CD14-positive monocyte (primary cell): ENCODE data around the gene CAMTA1. TPM values are rescaled to one million over a fixed set of nuclear protein-coding genes. Genes with fewer than 3 reads are reported as not detected.

Experiments
- DNase-seq, 3 donors: peaks; one replicate each; pipeline ENCODE4 v3.0.0-alpha.2; 2011 to 2022
- H2AFZ ChIP-seq: 2 replicates; pipeline ENCODE4 v1.6.0; 2012; ENCODE audit warnings: mild to moderate bottlenecking, low read depth, low read length, inconsistent platforms; ENCODE audit not compliant: insufficient read depth, poor library complexity, severe bottlenecking
- H3K27ac ChIP-seq, 2 donors: 1 replicate in 1 of 2; 2 replicates in 1 of 2; pipeline ENCODE4 v1.5.1; 2012 to 2013; ENCODE audit warnings: low read length in 2 of 2, control low read depth in 1 of 2, inconsistent platforms in 1 of 2, low read depth in 1 of 2, mild to moderate bottlenecking in 1 of 2
- H3K27me3 ChIP-seq, 2 donors: one replicate each; pipeline versions ENCODE4 v1.6.0 to v1.6.1; 2011 to 2013; ENCODE audit warnings: low read length in 2 of 2; ENCODE audit not compliant: control insufficient read depth in 2 of 2, insufficient read depth in 2 of 2
- H3K36me3 ChIP-seq, 2 donors: replicated peaks in 1 of 2; 1 replicate in 1 of 2; 2 replicates in 1 of 2; pipeline versions ENCODE4 v1.5.1 to v1.6.1; 2012 to 2013; ENCODE audit warnings: low read length in 2 of 2, control low read depth in 1 of 2, inconsistent platforms in 1 of 2, mild to moderate bottlenecking in 1 of 2; ENCODE audit not compliant: insufficient read depth in 2 of 2, control insufficient read depth in 1 of 2
- H3K4me1 ChIP-seq, 2 donors: 1 replicate in 1 of 2; 2 replicates in 1 of 2; pipeline versions ENCODE4 v1.5.1 to v1.6.1; 2012 to 2013; ENCODE audit warnings: low read length in 2 of 2, control low read depth in 1 of 2, inconsistent platforms in 1 of 2, mild to moderate bottlenecking in 1 of 2, moderate library complexity in 1 of 2; ENCODE audit not compliant: insufficient read depth in 2 of 2, control insufficient read depth in 1 of 2
- H3K4me2 ChIP-seq: replicated peaks from 2 replicates; pipeline ENCODE3; 2012; ENCODE audit warnings: low read length, moderate library complexity, mild to moderate bottlenecking; ENCODE audit not compliant: poor library complexity, severe bottlenecking; ENCODE audit errors: extremely low read depth
- H3K4me3 ChIP-seq, 3 experiments: fragments of 200-600 bp in 1 of 3; sonication (generic) in 1 of 3; replicated peaks in 1 of 3; 1 replicate in 2 of 3; 2 replicates in 1 of 3; pipeline ENCODE4 v1.5.1; 2011 to 2013; ENCODE audit warnings: low read length in 3 of 3, mild to moderate bottlenecking in 3 of 3, control low read depth in 2 of 3, low read depth in 2 of 3, inconsistent platforms in 1 of 3, moderate library complexity in 1 of 3
- H3K79me2 ChIP-seq: 2 replicates; pipeline ENCODE4 v1.6.0; 2012; ENCODE audit warnings: mild to moderate bottlenecking, control low read depth, inconsistent platforms, low read length, moderate library complexity; ENCODE audit not compliant: insufficient read depth
- H3K9ac ChIP-seq: 2 replicates; pipeline ENCODE4 v1.6.0; 2017; ENCODE audit warnings: low read length, mild to moderate bottlenecking; ENCODE audit not compliant: insufficient read depth, poor library complexity, severe bottlenecking
- H3K9me3 ChIP-seq, 2 donors: replicated peaks in 1 of 2; 1 replicate in 1 of 2; 2 replicates in 1 of 2; pipeline versions ENCODE4 v1.5.1 to v1.6.1; 2012 to 2013; ENCODE audit warnings: low read length in 2 of 2, control low read depth in 1 of 2; ENCODE audit not compliant: control insufficient read depth in 1 of 2, insufficient read depth in 1 of 2
- H4K20me1 ChIP-seq: 2 replicates; pipeline ENCODE4 v1.6.0; 2012; ENCODE audit warnings: mild to moderate bottlenecking, low read length, control low read depth, moderate library complexity; ENCODE audit not compliant: insufficient read depth
- H3K27ac Mint-ChIP-seq, 7 donors: one replicate each; pipeline ENCODE4 v1.8.0; 2020; ENCODE audit warnings: mild to moderate bottlenecking in 7 of 7, mixed read lengths in 7 of 7, moderate library complexity in 6 of 7, inconsistent platforms in 2 of 7
- H3K27me3 Mint-ChIP-seq, 3 donors: one replicate each; pipeline ENCODE4 v1.8.0; 2021 to 2022; ENCODE audit warnings: low read depth in 3 of 3, mild to moderate bottlenecking in 3 of 3, mixed read lengths in 3 of 3, moderate library complexity in 3 of 3, inconsistent platforms in 1 of 3
- H3K36me3 Mint-ChIP-seq, 2 donors: one replicate each; pipeline ENCODE4 v1.8.0; 2020; ENCODE audit warnings: mixed read lengths in 2 of 2, inconsistent platforms in 1 of 2, mild to moderate bottlenecking in 1 of 2
- H3K4me1 Mint-ChIP-seq: one replicate; pipeline ENCODE4 v1.8.0; 2020; ENCODE audit warnings: mild to moderate bottlenecking, mixed read lengths
- H3K4me3 Mint-ChIP-seq, 2 donors: one replicate each; pipeline ENCODE4 v1.8.0; 2020; ENCODE audit warnings: mild to moderate bottlenecking in 2 of 2, mixed read lengths in 2 of 2, moderate library complexity in 1 of 2
- H3K9me3 Mint-ChIP-seq, 7 donors: one replicate each; pipeline ENCODE4 v1.8.0; 2020 to 2022; ENCODE audit warnings: mixed read lengths in 7 of 7, mild to moderate bottlenecking in 6 of 7, moderate library complexity in 6 of 7, inconsistent platforms in 2 of 7
- WGBS: methylation state at CpG from one replicate; pipeline ENCODE4 v1.1.5; 2013; ENCODE audit warnings: missing lambda C conversion rate; ENCODE audit not compliant: insufficient coverage; 5-methylcytosine and 5-hydroxymethylcytosine counted together
- intact Hi-C, 2 donors: fragments of 100-400 bp; cut with micrococcal nuclease; formaldehyde crosslinking; loops; one replicate each; pipeline versions ENCODE4 v1.15.0 to v1.15.1; 2023
- polyA plus RNA-seq, 3 donors: library from polyadenylated mRNA; depleted of rRNA in 1 of 3; unstranded in 2 of 3; stranded (reverse) in 1 of 3; fragments of 300-500 nt in 2 of 3; fragments of >200 nt in 1 of 3; fragmentation: Illumina TruSeq in 2 of 3; gene quantifications; 1 replicate in 2 of 3; 2 replicates in 1 of 3; pipeline ENCODE4 v1.2.3, GENCODE V29; 2012 to 2021
- TF ChIP-seq, protein P1 (sequence below): fragments of 200-600 bp; IDR thresholded peaks from one replicate; pipeline ENCODE4 v1.8.0; 2022; ENCODE audit warnings: antibody characterized with exemption, mild to moderate bottlenecking

Gene CAMTA1
- polyA plus RNA-seq, 3 donors, result 52.0 to 89.6 (median 78.3) TPM

DNA sequence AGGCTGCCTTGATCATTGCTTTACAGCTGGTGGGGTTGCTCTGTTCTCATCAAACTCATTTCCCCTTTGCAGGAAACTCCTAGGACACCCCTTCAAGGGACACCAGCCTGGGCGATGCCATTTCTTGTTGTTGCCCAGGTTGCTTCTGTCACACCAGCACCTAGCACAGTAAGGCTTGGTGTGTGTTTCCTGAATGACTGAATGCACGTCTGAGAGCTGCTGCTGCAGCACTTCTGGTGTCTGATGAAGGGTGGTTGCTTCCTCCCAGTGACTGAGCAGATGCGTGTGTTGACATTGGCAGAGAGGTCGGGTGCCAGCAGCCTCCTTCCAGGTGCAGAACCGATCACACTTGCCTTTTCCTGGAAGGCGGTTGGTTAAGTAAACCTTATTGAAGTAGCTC lies 477.4 kb downstream of the CAMTA1 start:
- Mint-ChIP-seq H3K4me3 (no peak overlapping the region), H3K4me1 (no peaks in the 10 kb centered on the region), H3K36me3 (no peaks in the 10 kb centered on the region), H3K27me3 (peaks cover 3 to 5% (median 4%) of the 10 kb centered on the region in 3 donors), H3K9me3 (peaks cover 0 to 2% (median 0%) of the 10 kb centered on the region in 7 donors), H3K27ac (no peak overlapping the region)
- TF ChIP-seq, protein P1, sequence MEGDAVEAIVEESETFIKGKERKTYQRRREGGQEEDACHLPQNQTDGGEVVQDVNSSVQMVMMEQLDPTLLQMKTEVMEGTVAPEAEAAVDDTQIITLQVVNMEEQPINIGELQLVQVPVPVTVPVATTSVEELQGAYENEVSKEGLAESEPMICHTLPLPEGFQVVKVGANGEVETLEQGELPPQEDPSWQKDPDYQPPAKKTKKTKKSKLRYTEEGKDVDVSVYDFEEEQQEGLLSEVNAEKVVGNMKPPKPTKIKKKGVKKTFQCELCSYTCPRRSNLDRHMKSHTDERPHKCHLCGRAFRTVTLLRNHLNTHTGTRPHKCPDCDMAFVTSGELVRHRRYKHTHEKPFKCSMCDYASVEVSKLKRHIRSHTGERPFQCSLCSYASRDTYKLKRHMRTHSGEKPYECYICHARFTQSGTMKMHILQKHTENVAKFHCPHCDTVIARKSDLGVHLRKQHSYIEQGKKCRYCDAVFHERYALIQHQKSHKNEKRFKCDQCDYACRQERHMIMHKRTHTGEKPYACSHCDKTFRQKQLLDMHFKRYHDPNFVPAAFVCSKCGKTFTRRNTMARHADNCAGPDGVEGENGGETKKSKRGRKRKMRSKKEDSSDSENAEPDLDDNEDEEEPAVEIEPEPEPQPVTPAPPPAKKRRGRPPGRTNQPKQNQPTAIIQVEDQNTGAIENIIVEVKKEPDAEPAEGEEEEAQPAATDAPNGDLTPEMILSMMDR, result no peak
- Histone ChIP-seq H3K9ac (no peak overlapping the region), H3K27me3 (no peaks in the 10 kb centered on the region), H3K79me2 (no peaks in the 10 kb centered on the region), H3K27ac (no peak overlapping the region), H3K36me3 (no peaks in the 10 kb centered on the region), H3K4me3 (no peak overlapping the region), H3K9me3 (peaks cover 0 to 2% of the 10 kb centered on the region in 2 donors), H4K20me1 (no peaks in the 10 kb centered on the region), H2AFZ (no peak overlapping the region), H3K4me2 (no peak overlapping the region), H3K4me1 (no peaks in the 10 kb centered on the region)
- DNase-seq, result no peak
- intact Hi-C loops, result no loop called here
- WGBS, result no CpG with 5 or more reads among the region's 6 CpGs

DNA sequence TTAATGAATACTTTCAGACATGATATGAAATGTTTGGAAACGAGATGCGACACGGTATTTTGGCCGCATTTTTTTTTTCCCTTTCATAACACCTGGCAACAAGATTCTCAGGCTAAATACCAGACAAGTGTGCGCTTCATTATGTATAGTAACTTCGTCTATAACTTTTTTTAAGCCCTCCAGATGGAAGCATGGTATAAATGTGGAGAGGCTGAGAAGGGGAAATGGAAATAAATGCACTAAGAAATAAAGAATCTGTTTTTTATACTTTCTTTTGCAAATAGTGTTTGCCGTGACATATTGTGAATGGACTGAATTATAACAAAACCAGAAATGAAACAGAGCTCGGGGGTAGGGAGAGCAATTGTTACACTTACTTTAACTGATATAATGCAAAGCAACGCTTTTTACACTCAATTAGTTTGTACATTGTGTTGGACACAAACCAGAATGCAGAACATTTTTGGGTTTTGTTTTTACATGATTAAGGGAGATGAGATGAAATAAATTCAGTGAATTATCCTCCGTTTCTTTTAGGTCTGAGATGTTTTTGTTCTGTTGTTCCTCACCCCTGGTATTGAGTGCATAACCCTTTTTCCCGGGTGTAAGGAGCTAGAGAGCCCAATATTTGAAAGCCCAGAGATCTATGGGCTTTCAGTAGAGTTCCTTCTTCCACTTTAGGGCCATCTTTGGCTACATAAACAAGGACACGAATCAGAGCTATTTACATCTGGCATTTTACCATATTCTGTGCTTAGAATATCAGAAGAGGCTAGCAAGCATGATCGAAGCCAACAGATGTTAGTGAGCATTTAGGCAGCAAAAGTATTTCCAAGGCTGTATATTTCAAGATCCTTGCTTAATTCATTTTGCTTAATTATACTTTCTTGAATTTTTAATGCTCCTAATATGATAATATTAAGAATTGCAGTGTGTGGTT lies 478.0 kb downstream of the CAMTA1 start:
- peaks cover 0 to 3% of the 10 kb centered on the region in 2 donors for H3K9me3 ChIP-seq
- no peaks in the 10 kb centered on the region for H3K4me1 ChIP-seq
- H2AFZ ChIP-seq, result no peak overlapping the region
- H3K9ac ChIP-seq, result no peak overlapping the region
- TF ChIP-seq, protein P1, result no peak
- peaks cover 0 to 4% (median 2%) of the 10 kb centered on the region in 7 donors for H3K9me3 Mint-ChIP-seq
- H3K27ac ChIP-seq, result no peak overlapping the region
- H3K4me3 Mint-ChIP-seq, result no peak overlapping the region
- no peaks in the 10 kb centered on the region for H4K20me1 ChIP-seq
- no peak for DNase-seq
- intact Hi-C loops, result no loop called here
- H3K4me3 ChIP-seq, result no peak overlapping the region
- no peak overlapping the region for H3K4me2 ChIP-seq
- H3K27me3 ChIP-seq, result no peaks in the 10 kb centered on the region
- H3K27ac Mint-ChIP-seq, result no peak overlapping the region
- peaks cover 3 to 5% (median 4%) of the 10 kb centered on the region in 3 donors for H3K27me3 Mint-ChIP-seq
- no peaks in the 10 kb centered on the region for H3K36me3 Mint-ChIP-seq
- no peaks in the 10 kb centered on the region for H3K36me3 ChIP-seq
- 86% methylated on average over 1 of the region's 13 CpGs for WGBS
- H3K4me1 Mint-ChIP-seq, result no peaks in the 10 kb centered on the region
- no peaks in the 10 kb centered on the region for H3K79me2 ChIP-seq
